K562 (cell line): ENCODE data around the gene PDE4D. TPM values are rescaled to one million over a fixed set of nuclear protein-coding genes. Genes with fewer than 3 reads are reported as not detected.

Experiments used
- ATAC-seq: fragments of 200-7000 bp; cut with Tn5 transposase; 3 replicates; pipeline ENCODE4 v1.9.1; 2020; ENCODE audit warnings: moderate library complexity
- BruUV-seq: library from RNA; stranded (reverse); fragments of 400-500 nt; replicated peaks from 2 replicates; lab custom pipeline; 2021; lab: Mats Ljungman, UMichigan
- CTCF ChIA-PET: fragments of 300-600 bp; formaldehyde crosslinking; extraction: SDS; loops from one replicate; lab custom pipeline; 2021; ENCODE audit warnings: low intra/inter-chr PET ratio; lab: Yijun Ruan, JAX
- POLR2A ChIA-PET: fragments of 300-600, 350-650 bp; sonication (Branson Sonifier 250); formaldehyde crosslinking; extraction: SDS; loops from one replicate; lab custom pipeline; 2021; ENCODE audit warnings: antibody characterized with exemption, inconsistent platforms; lab: Yijun Ruan, JAX
- DNase-seq, 4 experiments: peaks; one replicate each; pipeline versions ENCODE4 v3.0.0 to v3.0.0-alpha.2; 2011 to 2018; ENCODE audit warnings: low spot score in 3 of 4, mixed read lengths in 3 of 4; ENCODE audit errors: extremely low read depth in 1 of 4
- FAIRE-seq: peaks from 2 replicates; lab custom pipeline; 2011; peaks lifted over from hg19 to GRCh38; lab: Jason Lieb, UNC
- H2AFZ ChIP-seq: 2 replicates; pipeline ENCODE4 v1.6.0; 2011; ENCODE audit warnings: low read depth, low read length, control low read depth, inconsistent platforms
- H3K27ac ChIP-seq: fragments of 200-600 bp; 3 replicates; pipeline ENCODE4 v1.8.0; 2011; ENCODE audit warnings: low read depth, mild to moderate bottlenecking, control low read depth, inconsistent platforms, low read length, moderate library complexity, mixed read lengths; ENCODE audit errors: extremely low read depth
- H3K27me3 ChIP-seq, 2 experiments: fragments of 300-600 bp in 1 of 2; 2 replicates in 1 of 2; 3 replicates in 1 of 2; pipeline versions ENCODE4 v1.6.0 to v1.8.0; 2011; ENCODE audit warnings: inconsistent platforms in 2 of 2, low read length in 2 of 2, mild to moderate bottlenecking in 1 of 2, mixed read lengths in 1 of 2, moderate library complexity in 1 of 2; ENCODE audit not compliant: control insufficient read depth in 2 of 2, insufficient read depth in 2 of 2
- H3K36me3 ChIP-seq: fragments of 300-600 bp; 3 replicates; pipeline ENCODE4 v1.8.0; 2011; ENCODE audit warnings: mild to moderate bottlenecking, low read length, inconsistent platforms; ENCODE audit not compliant: control insufficient read depth, insufficient read depth
- H3K4me1 ChIP-seq, 2 experiments: fragments of 200-600 bp in 1 of 2; replicated peaks in 1 of 2; 2 replicates in 1 of 2; 3 replicates in 1 of 2; pipeline versions ENCODE4 v1.5.1 to v1.8.0; 2011; ENCODE audit warnings: inconsistent platforms in 2 of 2, low read length in 2 of 2, mild to moderate bottlenecking in 1 of 2, mixed read lengths in 1 of 2, moderate library complexity in 1 of 2; ENCODE audit not compliant: control insufficient read depth in 2 of 2, insufficient read depth in 2 of 2
- H3K4me2 ChIP-seq: 2 replicates; pipeline ENCODE4 v1.6.1; 2011; ENCODE audit warnings: low read length, control low read depth, inconsistent platforms, mixed read lengths; ENCODE audit not compliant: insufficient read depth
- H3K4me3 ChIP-seq: fragments of 200-600 bp; sonication (generic), shearing (Covaris generic); 2 replicates; pipeline ENCODE4 v1.5.1; 2016; ENCODE audit warnings: control low read depth, inconsistent platforms
- H3K79me2 ChIP-seq: fragments of 200-600 bp; 3 replicates; pipeline ENCODE4 v1.8.0; 2011; ENCODE audit warnings: low read length, inconsistent platforms; ENCODE audit not compliant: control insufficient read depth, insufficient read depth
- H3K9ac ChIP-seq, 2 experiments: 2 replicates each; pipeline versions ENCODE4 v1.6.0 to v1.6.1; 2011; ENCODE audit warnings: low read depth in 2 of 2, low read length in 2 of 2, control low read depth in 1 of 2, inconsistent platforms in 1 of 2, mild to moderate bottlenecking in 1 of 2, mixed read lengths in 1 of 2; ENCODE audit not compliant: insufficient read depth in 1 of 2
- H3K9me1 ChIP-seq: one replicate; pipeline ENCODE4 v1.6.0; 2011; ENCODE audit warnings: inconsistent platforms, mild to moderate bottlenecking, low read length, moderate library complexity; ENCODE audit not compliant: control insufficient read depth, insufficient read depth
- H3K9me3 ChIP-seq: replicated peaks from 2 replicates; pipeline ENCODE4 v1.5.1; 2011; ENCODE audit warnings: low read depth, low read length, inconsistent platforms; ENCODE audit not compliant: control insufficient read depth, insufficient read depth
- H4K20me1 ChIP-seq: replicated peaks from 2 replicates; pipeline ENCODE4 v1.6.1; 2011; ENCODE audit warnings: low read length, inconsistent platforms, mixed read lengths; ENCODE audit not compliant: control insufficient read depth, insufficient read depth
- CXXC5 ChIP-seq: fragments of 250-450 bp; sonication (Bioruptor Pico); IDR thresholded peaks from 2 replicates; pipeline ENCODE4 v1.8.0; 2022; ENCODE audit warnings: inconsistent platforms, mild to moderate bottlenecking, moderate library complexity
- HNRNPLL ChIP-seq: fragments of 200-400 bp; formaldehyde crosslinking; IDR thresholded peaks from 2 replicates; pipeline ENCODE4 v1.6.1; 2017; ENCODE audit warnings: low read length, low read depth, mild to moderate bottlenecking; ENCODE audit not compliant: poor library complexity, severe bottlenecking
- HNRNPUL1 ChIP-seq: fragments of 200-400 bp; formaldehyde crosslinking; IDR thresholded peaks from 2 replicates; pipeline ENCODE4 v1.6.1; 2017; ENCODE audit warnings: low read length
- MEF2D ChIP-seq: conservative IDR thresholded peaks from 2 replicates; pipeline ENCODE4 v1.6.1; 2016; ENCODE audit warnings: low read depth, missing genetic modification characterization, missing compliant biosample characterization
- MXI1 ChIP-seq: IDR thresholded peaks from 2 replicates; pipeline ENCODE4 v1.6.1; 2011; ENCODE audit warnings: low read depth, mild to moderate bottlenecking, improper control_type of control experiment, low read length
- RBM14 ChIP-seq: fragments of 200-400 bp; formaldehyde crosslinking; IDR thresholded peaks from 2 replicates; pipeline ENCODE4 v1.6.1; 2018; ENCODE audit warnings: low read depth, mild to moderate bottlenecking, low read length, moderate library complexity, borderline replicate concordance; ENCODE audit not compliant: insufficient read depth
- RNF219 ChIP-seq: fragments of 250-450 bp; sonication (Bioruptor Pico); IDR thresholded peaks from 2 replicates; pipeline ENCODE4 v1.5.0; 2022; ENCODE audit warnings: mild to moderate bottlenecking
- SUPT5H ChIP-seq: fragments of 450-650 bp; IDR thresholded peaks from 2 replicates; pipeline ENCODE4 v1.6.1; 2016
- TBL1XR1 ChIP-seq, 2 experiments: IDR thresholded peaks; 2 replicates each; pipeline ENCODE4 v1.6.1; 2012; ENCODE audit warnings: improper control_type of control experiment in 2 of 2, low read length in 2 of 2, mild to moderate bottlenecking in 1 of 2
- U2AF1 ChIP-seq: fragments of 200-400 bp; formaldehyde crosslinking; optimal IDR thresholded peaks from 2 replicates; pipeline ENCODE3; 2017; ENCODE audit warnings: mild to moderate bottlenecking, low read depth, low read length, moderate library complexity
- ZNF583 ChIP-seq: fragments of 250-450 bp; sonication (Bioruptor Pico); IDR thresholded peaks from 2 replicates; pipeline ENCODE4 v1.4.0; 2020
- ZNF780A ChIP-seq: fragments of 250-450 bp; sonication (Bioruptor Pico); IDR thresholded peaks from 2 replicates; pipeline ENCODE4 v1.5.0; 2021; ENCODE audit warnings: mild to moderate bottlenecking
- in situ Hi-C: fragments of 300-500 bp; cut with MboI; formaldehyde crosslinking; loops from 4 replicates; pipeline ENCODE4 v1.15.0; 2018; ENCODE audit warnings: inconsistent platforms, mixed read lengths
- intact Hi-C: fragments of 100-400 bp; cut with micrococcal nuclease; formaldehyde crosslinking; loops from 2 replicates; pipeline ENCODE4 v1.14.2; 2022
- polyA plus RNA-seq, 8 experiments: library from polyadenylated mRNA; depleted of rRNA in 4 of 8; stranded (reverse) in 5 of 8; unstranded in 3 of 8; fragments of >200 nt; fragmentation: Nextera tagmentation in 2 of 8; fragmentation: Illumina TruSeq in 1 of 8; extraction: Ambion mirVana in 2 of 8; extraction: Trizol in 1 of 8; gene quantifications; 2 replicates each; pipeline versions ENCODE4 v1.2.1 to v1.2.3, GENCODE V29; 2011 to 2014; ENCODE audit warnings: inconsistent platforms in 1 of 8, missing spikeins in 1 of 8
- total RNA-seq, 7 experiments: library from RNA; depleted of rRNA in 6 of 7; stranded (reverse); fragments of >200 nt in 6 of 7; fragmentation: Illumina TruSeq in 2 of 7; extraction: Trizol in 2 of 7; gene quantifications; 2 replicates each; pipeline versions ENCODE4 v1.2.1 to v1.2.3, GENCODE V29; 2011 to 2021; ENCODE audit warnings: low replicate concordance in 1 of 7

The PDE4D gene
- total and polyA plus RNA-seq, 9 of the 15 experiments (the other 6 are each of a cell fraction or from before 2014, with no cell fraction given), result 0.04 to 0.46 (median 0.13) TPM

GRCh38 chr5:59783264-59783663 is 110.3 kb downstream of the PDE4D start:
- Histone ChIP-seq H3K4me2 (no peak overlapping the region), H3K9me1 (no peaks in the 10 kb centered on the region), H2AFZ (no peak overlapping the region), H3K4me1 (no peaks in the 10 kb centered on the region), H3K36me3 (no peaks in the 10 kb centered on the region), H3K4me3 (no peak overlapping the region), H3K9ac (no peak overlapping the region), H3K27ac (no peak overlapping the region), H3K9me3 (no peaks in the 10 kb centered on the region), H4K20me1 (no peaks in the 10 kb centered on the region), H3K79me2 (no peaks in the 10 kb centered on the region), H3K27me3 (no peaks in the 10 kb centered on the region)
- CTCF ChIA-PET, result no interaction called here
- DNase-seq, result no peak
- no peak for ATAC-seq
- intact Hi-C loops, result no loop called here
- in situ Hi-C loops, result loop anchor here (25.0 kb wide), 1 partner anchor 896 kb away; no protein-coding TSS in a partner anchor
- POLR2A ChIA-PET, result no interaction called here
- no peak for FAIRE-seq
- no TSS peak for BruUV-seq
- TF ChIP-seq RNF219 (CRISPR knock-in tag) (no peak), TBL1XR1 (IDR thresholded peaks at IDR 0.05; ENCODE audit: low read length in 2 of 2) (no peak), ZNF780A (CRISPR knock-in tag) (no peak), U2AF1 (no peak), CXXC5 (CRISPR knock-in tag) (no peak), MXI1 (no peak), HNRNPUL1 (no peak), SUPT5H (no peak), MEF2D (tag) (no peak), ZNF583 (CRISPR knock-in tag) (no peak), RBM14 (no peak), HNRNPLL (no peak)
